ENCODE measurements around the gene CRISP2. TPM values are rescaled to one million over a fixed set of nuclear protein-coding genes. Genes with fewer than 3 reads are reported as not detected.

Gene CRISP2
- total and polyA plus RNA-seq, 2 donors (not counting 1 experiment from before 2014, with no cell fraction given), result not detected

DNA sequence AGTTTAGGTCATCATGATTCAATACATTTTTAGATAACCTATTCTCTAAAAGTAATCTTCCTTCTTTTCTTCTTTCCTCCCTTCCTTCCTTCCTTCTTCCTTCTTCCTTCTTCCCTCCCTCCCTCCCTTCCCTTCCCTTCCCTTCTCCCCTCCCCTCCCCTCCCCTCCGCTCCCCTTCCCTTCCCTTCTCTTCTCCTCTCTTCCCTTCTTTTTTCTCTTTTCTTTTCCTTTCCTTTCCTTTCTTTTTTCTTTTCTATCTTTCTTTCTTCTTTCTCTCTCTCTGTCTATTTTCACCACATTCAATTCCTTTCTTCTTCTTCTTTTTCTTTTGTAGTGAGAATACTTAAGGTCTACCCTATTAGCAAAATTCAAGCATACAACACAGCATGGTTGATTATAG, 59.4 kb downstream of the CRISP2 start:
- intact Hi-C loops (cut with micrococcal nuclease), result no loop called here
- CTCF ChIA-PET, result no interaction called here
- WGBS (ENCODE audit: insufficient coverage), result 100% methylated on average over 1 of the region's 1 CpG

DNA sequence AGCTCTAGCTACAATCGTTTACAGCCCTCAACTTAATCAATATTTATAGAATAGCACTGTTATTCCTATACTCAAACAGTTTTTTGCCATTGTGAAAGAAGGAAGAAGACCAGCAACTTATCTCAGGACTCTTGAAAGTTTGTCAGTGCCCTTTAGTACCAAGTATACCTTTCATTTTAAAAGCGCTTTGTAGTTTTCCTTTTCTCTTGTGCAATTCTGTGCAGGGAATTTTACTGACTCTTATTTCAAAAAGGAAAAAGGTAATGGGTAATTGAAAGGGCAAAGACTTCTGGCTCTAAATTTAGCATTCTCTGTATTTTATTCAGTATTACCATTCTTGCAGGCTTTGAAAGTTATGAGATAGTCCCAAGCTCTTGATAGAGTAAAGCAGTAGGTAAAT, 59.9 kb downstream of the CRISP2 start:
- Histone ChIP-seq H3K36me3 (replicated peaks in 1 of 2; ENCODE audit: control extremely low read depth in 1 of 2, control insufficient read depth in 1 of 2, extremely low read depth in 1 of 2, insufficient read depth in 2 of 2, low read length in 1 of 2) (no peaks in the 10 kb centered on the region), H3K9me3 (ENCODE audit: control extremely low read depth in 1 of 3, control insufficient read depth in 2 of 3, insufficient read depth in 1 of 3, low read length in 2 of 3) (no peaks in the 10 kb centered on the region), H3K27ac (ENCODE audit: low read length in 2 of 2) (no peak overlapping the region), H4K20me1 (ENCODE audit: control insufficient read depth, insufficient read depth, low read length, poor library complexity, severe bottlenecking) (no peaks in the 10 kb centered on the region), H2AFZ (ENCODE audit: insufficient read depth, low read depth, low read length, poor library complexity, severe bottlenecking) (no peak overlapping the region), H3K4me2 (replicated peaks; ENCODE audit: low read depth, low read length, poor library complexity, severe bottlenecking) (no peak overlapping the region), H3K4me3 (ENCODE audit: control extremely low read depth in 1 of 5, extremely low read depth in 1 of 5, insufficient read depth in 1 of 5, low read depth in 2 of 5, low read length in 4 of 5) (no peak overlapping the region), H3K79me2 (ENCODE audit: control insufficient read depth, insufficient read depth, low read length) (no peaks in the 10 kb centered on the region), H3K9ac (ENCODE audit: low read length) (no peak overlapping the region), H3K4me1 (ENCODE audit: control insufficient read depth in 2 of 2, insufficient read depth in 2 of 2, low read length in 2 of 2) (no peaks in the 10 kb centered on the region), H3K27me3 (replicated peaks in 1 of 4; ENCODE audit: control extremely low read depth in 1 of 4, control insufficient read depth in 3 of 4, insufficient read depth in 4 of 4, low read length in 3 of 4) (no peaks in the 10 kb centered on the region)
- intact Hi-C loops (cut with micrococcal nuclease), result no loop called here
- Mint-ChIP-seq H3K27me3 (peaks cover 3% of the 10 kb centered on the region), H3K27ac (no peak overlapping the region), H3K4me3 (no peak overlapping the region), H3K9me3 (ENCODE audit: insufficient read depth) (no peaks in the 10 kb centered on the region), H3K4me1 (no peaks in the 10 kb centered on the region)
- ChIA-PET POLR2A (no interaction called here), CTCF (no interaction called here)
- TF ChIP-seq, protein P1, sequence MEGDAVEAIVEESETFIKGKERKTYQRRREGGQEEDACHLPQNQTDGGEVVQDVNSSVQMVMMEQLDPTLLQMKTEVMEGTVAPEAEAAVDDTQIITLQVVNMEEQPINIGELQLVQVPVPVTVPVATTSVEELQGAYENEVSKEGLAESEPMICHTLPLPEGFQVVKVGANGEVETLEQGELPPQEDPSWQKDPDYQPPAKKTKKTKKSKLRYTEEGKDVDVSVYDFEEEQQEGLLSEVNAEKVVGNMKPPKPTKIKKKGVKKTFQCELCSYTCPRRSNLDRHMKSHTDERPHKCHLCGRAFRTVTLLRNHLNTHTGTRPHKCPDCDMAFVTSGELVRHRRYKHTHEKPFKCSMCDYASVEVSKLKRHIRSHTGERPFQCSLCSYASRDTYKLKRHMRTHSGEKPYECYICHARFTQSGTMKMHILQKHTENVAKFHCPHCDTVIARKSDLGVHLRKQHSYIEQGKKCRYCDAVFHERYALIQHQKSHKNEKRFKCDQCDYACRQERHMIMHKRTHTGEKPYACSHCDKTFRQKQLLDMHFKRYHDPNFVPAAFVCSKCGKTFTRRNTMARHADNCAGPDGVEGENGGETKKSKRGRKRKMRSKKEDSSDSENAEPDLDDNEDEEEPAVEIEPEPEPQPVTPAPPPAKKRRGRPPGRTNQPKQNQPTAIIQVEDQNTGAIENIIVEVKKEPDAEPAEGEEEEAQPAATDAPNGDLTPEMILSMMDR (IDR thresholded peaks at IDR 0.05), result no peak
- TF ChIP-seq EZH2 (IDR thresholded peaks at IDR 0.05; ENCODE audit: borderline replicate concordance, insufficient read depth, low read depth, low read length, poor library complexity, severe bottlenecking), result no peak
- ATAC-seq (ENCODE audit: low read depth) (no peak), DNase-seq (no peak)
- no CpG with 5 or more reads among the region's 2 CpGs for WGBS (ENCODE audit: insufficient coverage)

More for the DNA sequence above, 59.4 kb downstream of the CRISP2 start:
- Histone ChIP-seq H3K4me1 (ENCODE audit: control insufficient read depth in 2 of 2, insufficient read depth in 2 of 2, low read length in 2 of 2) (no peaks in the 10 kb centered on the region), H3K79me2 (ENCODE audit: control insufficient read depth, insufficient read depth, low read length) (no peaks in the 10 kb centered on the region), H3K9me3 (ENCODE audit: control extremely low read depth in 1 of 3, control insufficient read depth in 2 of 3, insufficient read depth in 1 of 3, low read length in 2 of 3) (no peaks in the 10 kb centered on the region), H3K4me3 (ENCODE audit: control extremely low read depth in 1 of 5, extremely low read depth in 1 of 5, insufficient read depth in 1 of 5, low read depth in 2 of 5, low read length in 4 of 5) (no peak overlapping the region), H3K4me2 (replicated peaks; ENCODE audit: low read depth, low read length, poor library complexity, severe bottlenecking) (no peak overlapping the region), H4K20me1 (ENCODE audit: control insufficient read depth, insufficient read depth, low read length, poor library complexity, severe bottlenecking) (no peaks in the 10 kb centered on the region), H3K27ac (ENCODE audit: low read length in 2 of 2) (no peak overlapping the region), H3K27me3 (replicated peaks in 1 of 4; ENCODE audit: control extremely low read depth in 1 of 4, control insufficient read depth in 3 of 4, insufficient read depth in 4 of 4, low read length in 3 of 4) (no peaks in the 10 kb centered on the region), H3K36me3 (replicated peaks in 1 of 2; ENCODE audit: control extremely low read depth in 1 of 2, control insufficient read depth in 1 of 2, extremely low read depth in 1 of 2, insufficient read depth in 2 of 2, low read length in 1 of 2) (no peaks in the 10 kb centered on the region), H3K9ac (ENCODE audit: low read length) (no peak overlapping the region), H2AFZ (ENCODE audit: insufficient read depth, low read depth, low read length, poor library complexity, severe bottlenecking) (no peak overlapping the region)
- Mint-ChIP-seq H3K27ac (no peak overlapping the region), H3K27me3 (peaks cover 3% of the 10 kb centered on the region), H3K4me3 (no peak overlapping the region), H3K4me1 (no peaks in the 10 kb centered on the region), H3K9me3 (ENCODE audit: insufficient read depth) (no peaks in the 10 kb centered on the region)
- TF ChIP-seq EZH2 (IDR thresholded peaks at IDR 0.05; ENCODE audit: borderline replicate concordance, insufficient read depth, low read depth, low read length, poor library complexity, severe bottlenecking), result no peak
- ATAC-seq (ENCODE audit: low read depth) (no peak), DNase-seq (no peak)
- POLR2A ChIA-PET, result no interaction called here

Data from B cell (primary cell).